Colonic mucosa (tissue), 4 donors: ENCODE data around the gene CBX5. TPM values are rescaled to one million over a fixed set of nuclear protein-coding genes. Genes with fewer than 3 reads are reported as not detected.

Source experiments
- DNase-seq: peaks from one replicate; pipeline ENCODE4 v3.0.0-alpha.2; 2020
- H3K27ac ChIP-seq: fragments of 200-600 bp; one replicate; pipeline ENCODE4 v1.8.0; 2021
- H3K27me3 ChIP-seq: fragments of 200-600 bp; one replicate; pipeline ENCODE4 v1.8.0; 2021
- H3K36me3 ChIP-seq: fragments of 200-600 bp; one replicate; pipeline ENCODE4 v1.8.0; 2021
- H3K4me1 ChIP-seq: fragments of 200-600 bp; one replicate; pipeline ENCODE4 v1.8.0; 2021; ENCODE audit warnings: mild to moderate bottlenecking
- H3K4me3 ChIP-seq: fragments of 200-600 bp; one replicate; pipeline ENCODE4 v1.8.0; 2021
- H3K9ac ChIP-seq, 2 donors: one replicate each; pipeline ENCODE4 v1.7.0; 2013; ENCODE audit warnings: control low read depth in 2 of 2, low read depth in 2 of 2, low read length in 2 of 2
- H3K9me3 ChIP-seq: fragments of 200-600 bp; one replicate; pipeline ENCODE4 v1.8.0; 2021
- intact Hi-C: fragments of 100-400 bp; cut with DNase I; formaldehyde crosslinking; loops from one replicate; pipeline ENCODE4 v1.14.1; 2022
- total RNA-seq, 2 donors: library from RNA; stranded (reverse); fragmentation: NEBNext Ultra II Directional in 1 of 2; extraction: Animal tissue kit (Norgen Biotek cat#: 25700) in 1 of 2; gene quantifications; one replicate each; pipeline ENCODE4 v1.2.1, GENCODE V29; 2021
- TF ChIP-seq, protein P1 (sequence below): fragments of 200-600 bp; IDR thresholded peaks from one replicate; pipeline ENCODE4 v1.8.0; 2022; ENCODE audit warnings: antibody characterized with exemption, mild to moderate bottlenecking
- donor health status: healthy.
- donor health status: DM: no; HTN: no; CAD: no.
- donor health status: DM: no; HTN: no; CAD: no.

CBX5 gene
- total RNA-seq, 2 donors from 2014 or later = 49.3 to 77.5 TPM

DNA sequence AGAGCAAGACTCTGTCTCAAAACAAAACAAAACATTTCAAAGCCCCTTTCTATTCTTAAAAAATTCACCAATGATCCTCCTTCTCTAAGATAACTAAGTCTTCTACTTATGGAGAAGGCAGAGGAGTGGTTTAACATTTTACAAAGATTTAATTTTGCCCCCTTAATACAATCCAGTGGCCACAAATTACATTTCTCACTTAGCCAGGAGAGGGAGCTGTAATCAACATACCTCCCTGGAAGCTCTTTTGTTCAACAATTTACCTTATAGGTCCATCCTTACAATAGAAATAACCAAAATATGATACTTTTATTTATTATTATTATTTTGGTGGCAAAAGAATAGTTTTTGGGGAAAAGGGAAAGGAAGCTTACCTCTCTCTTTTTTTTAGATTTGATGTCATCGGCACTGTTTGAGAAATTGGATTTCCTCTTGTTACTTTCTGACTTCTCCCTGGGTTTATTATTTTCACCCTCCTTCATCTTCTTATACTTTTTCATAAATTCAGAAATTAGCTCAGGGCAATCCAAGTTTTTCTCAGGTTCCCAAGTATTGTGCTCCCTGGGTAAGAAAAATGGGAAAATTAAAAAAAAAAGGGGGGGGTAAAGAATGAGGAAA lies 28.1 kb downstream of the CBX5 start:
- Histone ChIP-seq H3K27me3 (no peaks in the 10 kb centered on the region), H3K27ac (no peak overlapping the region), H3K36me3 (no peaks in the 10 kb centered on the region), H3K9me3 (no peaks in the 10 kb centered on the region), H3K4me3 (no peak overlapping the region), H3K4me1 (no peaks in the 10 kb centered on the region), H3K9ac (no peak overlapping the region)
- DNase-seq = no peak
- intact Hi-C loops = no loop called here
- TF ChIP-seq, protein P1, sequence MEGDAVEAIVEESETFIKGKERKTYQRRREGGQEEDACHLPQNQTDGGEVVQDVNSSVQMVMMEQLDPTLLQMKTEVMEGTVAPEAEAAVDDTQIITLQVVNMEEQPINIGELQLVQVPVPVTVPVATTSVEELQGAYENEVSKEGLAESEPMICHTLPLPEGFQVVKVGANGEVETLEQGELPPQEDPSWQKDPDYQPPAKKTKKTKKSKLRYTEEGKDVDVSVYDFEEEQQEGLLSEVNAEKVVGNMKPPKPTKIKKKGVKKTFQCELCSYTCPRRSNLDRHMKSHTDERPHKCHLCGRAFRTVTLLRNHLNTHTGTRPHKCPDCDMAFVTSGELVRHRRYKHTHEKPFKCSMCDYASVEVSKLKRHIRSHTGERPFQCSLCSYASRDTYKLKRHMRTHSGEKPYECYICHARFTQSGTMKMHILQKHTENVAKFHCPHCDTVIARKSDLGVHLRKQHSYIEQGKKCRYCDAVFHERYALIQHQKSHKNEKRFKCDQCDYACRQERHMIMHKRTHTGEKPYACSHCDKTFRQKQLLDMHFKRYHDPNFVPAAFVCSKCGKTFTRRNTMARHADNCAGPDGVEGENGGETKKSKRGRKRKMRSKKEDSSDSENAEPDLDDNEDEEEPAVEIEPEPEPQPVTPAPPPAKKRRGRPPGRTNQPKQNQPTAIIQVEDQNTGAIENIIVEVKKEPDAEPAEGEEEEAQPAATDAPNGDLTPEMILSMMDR = peak; percentile 65

DNA sequence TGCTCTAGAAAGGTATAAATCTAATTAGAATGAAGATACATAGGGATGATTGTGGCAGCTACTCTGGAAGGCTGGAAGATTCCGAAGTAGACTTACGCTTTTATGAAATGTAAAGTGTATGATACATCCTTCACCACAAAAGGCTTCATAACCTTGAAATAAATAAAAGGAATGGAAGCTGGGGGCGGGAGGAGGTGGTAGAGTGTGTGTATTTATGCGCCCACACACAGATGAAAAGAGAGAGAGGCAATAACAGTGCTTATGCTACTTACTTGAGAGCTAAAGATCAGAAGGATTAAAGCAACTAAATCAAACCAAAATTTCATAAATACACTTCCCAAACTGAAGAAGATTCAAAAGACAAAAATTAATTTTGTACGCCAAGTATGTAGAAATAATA lies 30.4 kb downstream of the CBX5 start:
- Histone ChIP-seq H3K9me3 (no peaks in the 10 kb centered on the region), H3K9ac (no peak overlapping the region), H3K4me1 (no peaks in the 10 kb centered on the region), H3K36me3 (no peaks in the 10 kb centered on the region), H3K4me3 (no peak overlapping the region), H3K27ac (no peak overlapping the region), H3K27me3 (no peaks in the 10 kb centered on the region)
- TF ChIP-seq, protein P1 = no peak
- DNase-seq = no peak
- intact Hi-C loops = no loop called here

DNA sequence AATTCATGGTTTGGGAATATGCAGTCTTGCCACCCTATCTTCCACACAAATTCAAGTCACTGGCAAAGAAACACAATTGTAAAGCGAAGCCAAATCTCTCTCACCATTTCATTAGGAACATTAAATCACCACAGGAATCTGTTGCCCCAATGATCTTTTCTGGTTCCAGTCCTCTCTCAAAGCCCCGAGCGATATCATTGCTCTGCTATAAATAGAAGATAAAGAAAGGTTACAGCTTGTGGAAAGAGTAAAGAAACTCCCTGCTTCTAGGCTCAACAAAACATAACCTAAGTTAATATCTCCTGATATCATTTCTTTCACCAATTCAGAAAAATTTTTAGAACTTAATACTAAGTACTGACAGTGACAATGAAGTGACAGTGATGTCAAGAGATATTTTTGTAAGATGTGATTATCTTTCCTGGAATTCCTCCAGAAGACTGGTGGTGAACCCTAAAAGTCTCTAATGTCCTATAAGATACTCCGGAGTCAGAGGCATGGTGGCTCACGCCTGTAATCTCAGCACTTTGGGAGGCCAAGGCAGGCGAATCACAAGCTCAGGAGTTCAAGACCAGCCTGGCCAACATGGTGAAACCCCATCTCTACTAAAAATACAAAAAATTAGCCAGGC lies 33.8 kb downstream of the CBX5 start:
- TF ChIP-seq, protein P1 = no peak
- Histone ChIP-seq H3K36me3 (no peaks in the 10 kb centered on the region), H3K4me3 (no peak overlapping the region), H3K4me1 (no peaks in the 10 kb centered on the region), H3K9ac (no peak overlapping the region), H3K27me3 (no peaks in the 10 kb centered on the region), H3K27ac (no peak overlapping the region), H3K9me3 (no peaks in the 10 kb centered on the region)
- DNase-seq = no peak
- intact Hi-C loops = no loop called here

DNA sequence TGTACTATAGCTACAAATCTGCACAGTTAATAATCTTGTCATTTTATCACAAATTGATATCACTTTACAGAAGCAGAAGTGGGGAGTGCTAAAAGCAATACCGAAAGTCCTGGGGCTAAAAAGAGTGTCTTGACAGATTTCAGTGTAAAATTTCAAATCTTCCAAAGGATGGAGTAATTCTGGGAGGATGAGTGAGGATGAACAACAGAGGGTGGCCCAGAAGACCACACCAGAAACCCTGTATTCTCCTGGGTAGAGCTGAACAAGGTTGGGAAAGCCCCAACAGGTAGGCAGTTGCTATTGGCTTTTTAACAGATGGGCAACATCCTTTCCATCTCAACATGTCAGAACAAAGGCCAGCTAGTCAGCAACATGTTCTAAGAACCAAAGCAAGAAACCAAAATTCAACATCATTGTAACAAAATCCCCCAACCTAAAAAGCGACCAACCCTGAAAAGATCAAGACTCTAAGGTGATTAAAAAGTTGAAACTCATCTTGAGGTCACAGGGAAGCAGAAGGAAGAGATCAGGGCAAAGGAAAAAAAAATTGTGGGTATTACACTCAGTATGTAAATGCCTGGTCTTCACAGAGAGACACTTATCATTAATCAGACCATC lies 38.8 kb downstream of the CBX5 start:
- Histone ChIP-seq H3K9me3 (no peaks in the 10 kb centered on the region), H3K36me3 (no peaks in the 10 kb centered on the region), H3K4me3 (no peak overlapping the region), H3K4me1 (no peaks in the 10 kb centered on the region), H3K27me3 (no peaks in the 10 kb centered on the region), H3K9ac (no peak overlapping the region), H3K27ac (no peak overlapping the region)
- no peak for DNase-seq
- TF ChIP-seq, protein P1 = no peak
- intact Hi-C loops = no loop called here

DNA sequence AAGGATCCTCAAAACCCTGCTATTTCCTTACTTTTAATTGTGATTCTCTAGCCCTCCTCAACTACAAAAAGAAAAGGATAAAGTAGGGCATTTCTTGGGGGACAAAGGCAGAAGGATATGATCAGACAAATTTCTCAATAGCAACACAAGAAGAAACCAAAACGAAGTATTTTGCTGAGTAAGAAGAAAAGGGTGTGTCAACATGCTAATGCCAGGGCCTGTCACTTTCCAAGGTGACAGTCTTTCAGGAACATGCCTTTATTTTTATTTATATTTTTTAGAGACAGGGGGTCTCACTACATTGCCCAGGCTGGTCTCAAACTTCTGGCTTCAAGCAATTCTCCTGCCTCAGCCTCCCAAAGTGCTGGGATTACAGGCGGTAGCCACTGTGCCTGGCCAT lies 39.8 kb downstream of the CBX5 start:
- no peak overlapping the region for H3K27ac ChIP-seq
- intact Hi-C loops = no loop called here
- H3K9me3 ChIP-seq = no peaks in the 10 kb centered on the region
- H3K4me3 ChIP-seq = no peak overlapping the region
- no peak for DNase-seq
- no peaks in the 10 kb centered on the region for H3K36me3 ChIP-seq
- no peak overlapping the region for H3K9ac ChIP-seq
- no peaks in the 10 kb centered on the region for H3K4me1 ChIP-seq
- H3K27me3 ChIP-seq = no peaks in the 10 kb centered on the region
- TF ChIP-seq, protein P1 = no peak
